Measurements from ENCODE around the gene CIDEC.
"Not testable (repeated sequence)": the region's sequence is repeated elsewhere in the genome, so short reads cannot be mapped to it uniquely, and the experiment has no call there.

Gene CIDEC

GRCh38 chr3:9884555-9885165, 4.6 kb upstream of the CIDEC start:
- no peak for DNase-seq (ENCODE audit: insufficient read length, low spot score)
- TF ChIP-seq CTCF (IDR thresholded peaks at IDR 0.05; ENCODE audit: insufficient read depth, missing control alignments) = no peak
- no peak for FAIRE-seq

GRCh38 chr3:9883706-9884554, 3.9 kb upstream of the CIDEC start:
- FAIRE-seq (no peak), DNase-seq (ENCODE audit: insufficient read length, low spot score) (no peak)
- TF ChIP-seq CTCF (IDR thresholded peaks at IDR 0.05; ENCODE audit: insufficient read depth, missing control alignments) = no peak

- no peak for DNase-seq (ENCODE audit: insufficient read length, low spot score)
Observed at GRCh38 chr3:9881441-9881840, 1.4 kb upstream of the CIDEC start.

GRCh38 chr3:9878700-9879099, 1.4 kb downstream of the CIDEC start:
- FAIRE-seq (no peak), DNase-seq (ENCODE audit: insufficient read length, low spot score) (no peak)
- TF ChIP-seq CTCF (IDR thresholded peaks at IDR 0.05; ENCODE audit: insufficient read depth, missing control alignments) = no peak

More at GRCh38 chr3:9881441-9881840, 1.4 kb upstream of the CIDEC start:
- no peak for TF ChIP-seq CTCF (IDR thresholded peaks at IDR 0.05; ENCODE audit: insufficient read depth, missing control alignments)
- no peak for FAIRE-seq

GRCh38 chr3:9876991-9877390, 3.1 kb downstream of the CIDEC start:
- no peak for FAIRE-seq

GRCh38 chr3:9876255-9876654, 3.8 kb downstream of the CIDEC start:
- FAIRE-seq; DNase-seq (ENCODE audit: insufficient read length, low spot score): not testable (repeated sequence)

More at GRCh38 chr3:9876991-9877390, 3.1 kb downstream of the CIDEC start:
- no peak for DNase-seq (ENCODE audit: insufficient read length, low spot score)
- no peak for TF ChIP-seq CTCF (IDR thresholded peaks at IDR 0.05; ENCODE audit: insufficient read depth, missing control alignments)

- FAIRE-seq (no peak), DNase-seq (ENCODE audit: insufficient read length, low spot score) (no peak)
Observed at GRCh38 chr3:9875448-9875847, 4.6 kb downstream of the CIDEC start.

GRCh38 chr3:9872067-9872466, 8.0 kb downstream of the CIDEC start:
- FAIRE-seq; DNase-seq (ENCODE audit: insufficient read length, low spot score): not testable (repeated sequence)

More at GRCh38 chr3:9875448-9875847, 4.6 kb downstream of the CIDEC start:
- TF ChIP-seq CTCF (IDR thresholded peaks at IDR 0.05; ENCODE audit: insufficient read depth, missing control alignments) = no peak
